Stimulated activated CD8-positive, alpha-beta memory T cell treated with anti-CD3 and anti-CD28 coated beads, Interleukin-12 subunit alpha, Interleukin-12 subunit beta, amount 100 ng/mL, for 1 hour (primary cell): ENCODE data around the gene STK10.

Experiments
- DNase-seq: peaks from one replicate; pipeline ENCODE4 v3.0.0-alpha.2; 2020; ENCODE audit warnings: low read depth

The STK10 gene

GRCh38 chr5:172008111-172008455, 179.9 kb downstream of the STK10 start:
- no peak for DNase-seq

DNA sequence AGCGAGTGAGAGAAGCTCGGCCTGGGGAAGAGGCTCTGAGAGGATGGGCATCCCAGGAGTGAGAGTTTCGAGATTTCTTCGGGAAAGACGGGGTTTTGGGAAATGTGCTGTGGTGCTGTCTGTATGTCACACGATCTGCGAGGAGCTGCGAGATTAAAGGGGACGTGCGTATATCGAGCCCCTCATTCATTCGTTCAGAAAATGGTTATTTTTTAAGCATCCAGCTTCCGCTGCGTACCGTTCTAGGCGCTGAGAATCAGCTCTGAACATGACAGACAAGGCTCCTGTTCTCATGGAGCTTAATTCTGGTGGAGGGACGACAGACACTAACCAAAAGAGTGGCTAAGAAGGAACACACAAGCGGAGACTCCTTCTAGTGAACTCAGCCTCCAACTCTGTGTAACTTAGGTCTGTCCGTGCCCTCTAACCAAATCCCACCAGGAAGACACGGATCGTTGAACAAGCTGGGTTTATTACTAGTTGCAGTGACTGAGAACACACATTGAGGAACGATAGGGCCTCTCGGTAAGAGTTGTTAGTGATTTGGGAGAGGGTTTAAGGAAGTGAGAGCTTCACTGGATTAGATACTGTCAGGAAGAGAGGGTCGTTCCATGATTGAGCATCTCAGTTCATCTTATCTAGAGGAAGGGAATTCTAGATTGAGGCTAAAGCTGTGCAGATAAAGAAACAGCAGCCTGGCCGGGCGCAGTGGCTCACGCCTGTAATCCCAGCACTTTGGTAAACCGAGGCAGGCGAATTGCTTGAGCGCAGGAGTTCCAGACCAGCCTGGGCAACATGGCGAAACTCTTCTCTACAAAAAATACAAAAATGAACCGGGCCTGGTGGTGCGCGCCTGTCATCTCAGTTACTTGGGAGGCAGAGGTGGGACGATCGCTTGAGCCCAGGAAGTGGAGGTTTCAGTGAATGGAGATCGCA, 180.6 kb downstream of the STK10 start:
- DNase-seq, result no peak

- DNase-seq, result peak; percentile 94
Measured at GRCh38 chr5:172006321-172007174, 181.5 kb downstream of the STK10 start, which contains the start of gene FBXW11. TSS of gene FBXW11 (minus strand) at chr5:172006638. CDS start at chr5:172006502, 136 bp downstream.

- DNase-seq, result no peak
Measured at GRCh38 chr5:172005708-172006320, 182.2 kb downstream of the STK10 start.

DNA sequence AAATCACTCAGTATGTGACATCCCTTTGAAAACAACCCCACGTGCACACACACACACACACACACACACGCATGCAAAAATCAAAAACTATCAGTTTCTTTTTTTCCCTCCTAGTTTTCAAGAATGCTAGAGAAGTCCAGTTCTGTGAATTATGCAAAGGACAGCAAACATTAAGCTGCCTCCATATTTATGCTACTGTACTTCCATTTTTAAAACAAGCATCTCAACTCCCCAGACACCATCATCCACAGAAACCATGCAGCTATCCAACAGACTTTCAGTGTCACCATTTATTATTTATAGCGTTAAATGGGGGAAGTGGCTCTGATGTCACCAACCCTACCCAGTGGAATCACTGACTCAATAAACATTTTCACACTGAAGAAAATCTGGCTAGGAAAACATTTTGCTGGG, 183.2 kb downstream of the STK10 start:
- no peak for DNase-seq

- DNase-seq, result no peak
Measured at GRCh38 chr5:172003746-172004145, 184.3 kb downstream of the STK10 start.

DNA sequence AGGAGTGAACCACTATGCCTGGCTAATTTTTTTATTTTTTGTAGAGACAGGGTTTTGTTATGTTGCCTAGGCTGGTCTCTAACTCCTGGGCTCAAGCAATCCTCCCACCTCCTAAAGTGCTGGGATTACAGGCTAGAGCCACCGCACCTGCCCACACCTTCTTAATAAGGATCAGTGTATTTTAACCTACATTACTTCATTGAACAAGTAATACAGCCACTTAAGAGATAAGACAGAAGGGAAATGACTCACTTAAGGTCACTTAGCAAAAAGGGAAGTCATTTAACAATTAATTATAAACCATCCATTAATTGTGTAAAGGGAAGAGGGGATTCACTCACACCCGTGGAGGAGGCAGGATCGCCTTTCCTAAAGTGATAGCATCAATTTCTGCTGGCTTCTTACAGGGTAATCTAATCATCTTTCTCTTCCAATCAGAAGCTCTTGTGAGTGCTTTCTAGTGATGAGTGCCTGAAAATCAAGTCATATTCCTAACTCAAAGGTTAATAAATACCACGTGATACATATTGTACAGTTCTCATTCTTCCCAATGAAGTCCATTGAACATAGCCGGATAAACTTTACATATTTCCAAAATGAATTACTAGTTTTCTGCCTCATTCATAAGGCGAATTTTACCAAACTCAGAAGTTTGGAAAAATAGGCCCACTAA, 185.0 kb downstream of the STK10 start:
- no peak for DNase-seq

DNA sequence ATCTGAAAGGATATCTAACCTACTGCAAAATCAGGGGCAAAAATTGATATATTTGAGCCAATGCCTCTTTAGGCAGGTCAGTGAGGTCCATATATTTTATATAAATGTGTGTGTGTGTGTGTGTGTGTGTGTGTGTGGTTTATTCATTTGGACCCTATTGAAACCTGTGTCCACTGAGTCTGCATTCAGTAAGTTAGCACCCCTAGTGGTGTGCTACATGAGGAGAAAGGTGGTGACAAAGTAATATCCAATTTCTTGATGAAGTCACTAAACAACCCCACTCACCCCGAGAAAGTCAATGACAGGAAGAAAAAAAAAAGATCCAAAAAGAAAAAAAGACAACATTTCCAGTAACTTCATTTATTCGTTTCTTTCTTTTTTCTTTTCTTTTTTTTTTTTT, 185.7 kb downstream of the STK10 start:
- no peak for DNase-seq

DNA sequence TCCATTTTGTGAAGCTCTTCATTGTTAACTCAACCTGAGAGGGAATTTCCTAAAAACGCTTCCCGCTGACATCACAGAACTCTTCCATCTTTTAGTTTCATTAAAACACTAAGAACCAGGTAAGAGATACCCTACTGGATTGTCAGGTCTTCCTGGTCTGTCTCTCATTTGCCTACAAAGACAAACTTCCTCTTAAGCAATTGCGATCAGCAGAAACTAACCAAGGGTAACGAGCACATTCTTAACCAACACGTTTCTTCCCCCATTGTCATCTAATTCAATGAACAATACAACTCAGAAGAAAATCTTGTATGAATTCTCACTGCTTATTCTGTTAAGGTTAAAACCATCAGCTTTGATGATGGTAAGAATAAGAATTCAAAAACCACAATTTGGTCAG, 188.1 kb downstream of the STK10 start:
- DNase-seq, result no peak

GRCh38 chr5:171999100-171999499, 188.9 kb downstream of the STK10 start:
- no peak for DNase-seq

GRCh38 chr5:171997011-171997410, 191.0 kb downstream of the STK10 start:
- DNase-seq, result no peak

GRCh38 chr5:171992813-171993212, 195.2 kb downstream of the STK10 start:
- DNase-seq, result no peak

- no peak for DNase-seq
Measured at GRCh38 chr5:171992305-171992704, 195.7 kb downstream of the STK10 start.
